NCI-H1105 treated with DMSO at 0.1 percent for 48 hours (cell line): ENCODE data around the gene SCGB1A1.
A peak's percentile ranks its signal among the peaks of the same experiment; 100 is the strongest.
"Not testable (repeated sequence)": the region's sequence is repeated elsewhere in the genome, so short reads cannot be mapped to it uniquely, and the experiment has no call there.

ENCODE experiments used
- DNase-seq: peaks from one replicate; lab custom pipeline; 2025; lab: John Stamatoyannopoulos, UW

Gene SCGB1A1

GRCh38 chr11:62449912-62450311, 31.1 kb downstream of the SCGB1A1 start:
- DNase-seq: not testable (repeated sequence)

- DNase-seq: no peak
These were observed 31.9 kb downstream of the SCGB1A1 start for GRCh38 chr11:62450543-62451240.

GRCh38 chr11:62451241-62451621, 32.4 kb downstream of the SCGB1A1 start:
- DNase-seq: no peak

- DNase-seq: no peak
These were observed 33.4 kb downstream of the SCGB1A1 start for GRCh38 chr11:62452261-62452660.

GRCh38 chr11:62452839-62453468, 34.1 kb downstream of the SCGB1A1 start:
- no peak for DNase-seq

- peak; percentile 10 for DNase-seq
These were observed 37.8 kb downstream of the SCGB1A1 start for GRCh38 chr11:62456630-62457029.

GRCh38 chr11:62457478-62457877, 38.6 kb downstream of the SCGB1A1 start:
- DNase-seq: no peak

GRCh38 chr11:62458212-62459002, 39.6 kb downstream of the SCGB1A1 start:
- DNase-seq: no peak

GRCh38 chr11:62459080-62459479, 40.2 kb downstream of the SCGB1A1 start:
- DNase-seq: no peak

GRCh38 chr11:62461740-62462507, 43.1 kb downstream of the SCGB1A1 start:
- DNase-seq: no peak

- no peak for DNase-seq
These were observed 43.7 kb downstream of the SCGB1A1 start for GRCh38 chr11:62462508-62462892.

GRCh38 chr11:62463121-62463542, 44.3 kb downstream of the SCGB1A1 start:
- no peak for DNase-seq

GRCh38 chr11:62464655-62465054, 45.8 kb downstream of the SCGB1A1 start:
- no peak for DNase-seq

- no peak for DNase-seq
These were observed 47.6 kb downstream of the SCGB1A1 start for GRCh38 chr11:62466444-62466843.

GRCh38 chr11:62468577-62468976, 49.7 kb downstream of the SCGB1A1 start:
- no peak for DNase-seq

GRCh38 chr11:62471603-62472002, 52.8 kb downstream of the SCGB1A1 start:
- DNase-seq: no peak

GRCh38 chr11:62472063-62472884, 53.4 kb downstream of the SCGB1A1 start:
- DNase-seq: no peak
